Esophagus squamous epithelium (tissue), 5 donors: Measurements from ENCODE around the gene GPSM1. TPM values are rescaled to one million over a fixed set of nuclear protein-coding genes. Genes with fewer than 3 reads are reported as not detected.

Experiments
- DNase-seq: peaks from one replicate; lab custom pipeline; 2025; lab: John Stamatoyannopoulos, UW
- H3K27ac ChIP-seq, 4 donors: fragments of 200-600 bp; sonication (generic); one replicate each; pipeline ENCODE4 v1.5.1; 2016 to 2019; ENCODE audit warnings: mild to moderate bottlenecking in 1 of 4
- H3K27me3 ChIP-seq, 4 donors: fragments of 200-600 bp; sonication (generic); 1 replicate in 3 of 4; 2 replicates in 1 of 4; pipeline versions ENCODE4 v1.5.1 to v1.6.0; 2017 to 2021; ENCODE audit warnings: antibody characterized with exemption in 1 of 4
- H3K36me3 ChIP-seq, 3 donors: fragments of 200-600 bp; sonication (generic); one replicate each; pipeline ENCODE4 v1.5.1; 2016 to 2019
- H3K4me1 ChIP-seq, 3 donors: fragments of 200-600 bp; sonication (generic); one replicate each; pipeline ENCODE4 v1.5.1; 2017 to 2019
- H3K4me3 ChIP-seq, 4 donors: fragments of 200-600 bp; sonication (generic); 1 replicate in 3 of 4; 2 replicates in 1 of 4; pipeline ENCODE4 v1.5.1; 2016 to 2019; ENCODE audit warnings: mild to moderate bottlenecking in 2 of 4, moderate library complexity in 1 of 4
- H3K9me3 ChIP-seq, 3 donors: fragments of 200-600 bp; sonication (generic); one replicate each; pipeline ENCODE4 v1.5.1; 2016 to 2019
- CTCF ChIP-seq, 6 experiments: fragments of 450-650 bp in 4 of 6; fragments of 200-600 bp in 2 of 6; sonication (generic) in 2 of 6; IDR thresholded peaks; one replicate each; pipeline ENCODE4 v1.5.1; 2016 to 2019; ENCODE audit warnings: antibody characterized with exemption in 6 of 6, mild to moderate bottlenecking in 4 of 6, moderate library complexity in 4 of 6
- POLR2A ChIP-seq, 4 donors: fragments of 450-650 bp; IDR thresholded peaks; one replicate each; pipeline ENCODE4 v1.6.1; 2017; ENCODE audit warnings: antibody characterized with exemption in 4 of 4, mild to moderate bottlenecking in 4 of 4, moderate library complexity in 3 of 4
- WGBS, 2 donors: methylation state at CpG; one replicate each; pipeline ENCODE4 v1.1.5; 2018; 5-methylcytosine and 5-hydroxymethylcytosine counted together
- intact Hi-C: fragments of 100-400 bp; cut with DNase I; formaldehyde crosslinking; loops from one replicate; pipeline ENCODE4 v1.15.0; 2022
- total RNA-seq, 4 donors: library from RNA; depleted of rRNA; stranded (reverse); fragments of >200 nt; gene quantifications; one replicate each; pipeline ENCODE4 v1.1.0, GENCODE V29; 2016
- donor health status: DM: yes; HTN: yes; CAD: no.

GPSM1 gene
- total RNA-seq, 4 donors from 2014 or later: 0.72 to 8.2 (median 1.9) TPM

GRCh38 chr9:136407911-136408310 is 80.6 kb downstream of the GPSM1 start:
- Histone ChIP-seq H3K36me3 (peaks cover 9 to 63% (median 15%) of the 10 kb centered on the region in 3 donors), H3K27me3 (no peaks in the 10 kb centered on the region), H3K4me3 (no peak overlapping the region), H3K9me3 (no peaks in the 10 kb centered on the region), H3K4me1 (peaks cover 27 to 63% (median 28%) of the 10 kb centered on the region in 3 donors), H3K27ac (no peak overlapping the region)
- DNase-seq: no peak
- intact Hi-C loops: no loop called here
- 88% methylated on average over 5 of the region's 7 CpGs for WGBS, 2 donors
- TF ChIP-seq CTCF (IDR thresholded peaks at IDR 0.05): no peak
- no peak for TF ChIP-seq POLR2A (IDR thresholded peaks at IDR 0.05)

Other genes starting within 250 kb of the GPSM1 start
- 10 to 100 TPM; 10.4 to 21.6 (median 12.8) TPM for gene NACC2, start 232.2 kb upstream of the GPSM1 start, total RNA-seq
- gene TMEM250, start 208.7 kb upstream of the GPSM1 start, total RNA-seq: 10 to 100 TPM; 34.3 to 59.4 (median 43.4) TPM
- not detected for gene LHX3, start 122.4 kb upstream of the GPSM1 start, total RNA-seq
- gene QSOX2, start 81.7 kb upstream of the GPSM1 start, total RNA-seq: 1 to 10 TPM; 2.9 to 7.1 (median 5.5) TPM
- gene CCDC187, start 23.4 kb upstream of the GPSM1 start, total RNA-seq: not detected
- 10 to 100 TPM in 3 of 4 donors, 1 to 10 TPM in 1; 1.8 to 31.1 (median 19.7) TPM for gene DNLZ, start 36.2 kb downstream of the GPSM1 start, total RNA-seq
- 1 to 10 TPM in 2 of 4 donors, under 1 TPM in 2; 0.57 to 1.1 (median 1.0) TPM for gene CARD9, start 46.1 kb downstream of the GPSM1 start, total RNA-seq
- 1 to 10 TPM; 2.6 to 5.1 (median 4.5) TPM for gene SNAPC4, start 72.6 kb downstream of the GPSM1 start, total RNA-seq
- 10 to 100 TPM; 24.3 to 31.9 (median 28.2) TPM for gene ENTR1, start 83.1 kb downstream of the GPSM1 start, total RNA-seq
- 10 to 100 TPM; 29.4 to 38.7 (median 33.5) TPM for gene PMPCA, start 83.1 kb downstream of the GPSM1 start, total RNA-seq
- gene INPP5E, start 112.3 kb downstream of the GPSM1 start, total RNA-seq: 1 to 10 TPM; 6.2 to 7.8 (median 7.5) TPM
- 10 to 100 TPM; 31.2 to 49.1 (median 38.6) TPM for gene SEC16A, start 155.5 kb downstream of the GPSM1 start, total RNA-seq
- 10 to 100 TPM; 32.0 to 40.8 (median 36.2) TPM for gene NOTCH1, start 218.5 kb downstream of the GPSM1 start, total RNA-seq